Liver (tissue), 9 donors: ENCODE results near the gene RPH3AL. TPM values are rescaled to one million over a fixed set of nuclear protein-coding genes. Genes with fewer than 3 reads are reported as not detected.

ENCODE experiments used
- DNase-seq: peaks from one replicate; pipeline ENCODE4 v3.0.0-alpha.2; 2017; ENCODE audit warnings: low spot score
- H3K27ac ChIP-seq, 2 donors: one replicate each; pipeline ENCODE4 v1.7.0; 2013; ENCODE audit warnings: inconsistent platforms in 2 of 2, low read length in 2 of 2, control low read depth in 1 of 2, low read depth in 1 of 2, mild to moderate bottlenecking in 1 of 2
- H3K27me3 ChIP-seq, 4 donors: one replicate each; pipeline versions ENCODE4 v1.6.1 to v1.7.0; 2013; ENCODE audit warnings: low read length in 3 of 4, inconsistent platforms in 1 of 4, mild to moderate bottlenecking in 1 of 4, moderate library complexity in 1 of 4; ENCODE audit not compliant: control insufficient read depth in 4 of 4, insufficient read depth in 4 of 4
- H3K36me3 ChIP-seq, 4 donors: one replicate each; pipeline versions ENCODE4 v1.6.1 to v1.7.0; 2013; ENCODE audit warnings: low read length in 3 of 4, mild to moderate bottlenecking in 3 of 4, low read depth in 1 of 4, moderate library complexity in 1 of 4; ENCODE audit not compliant: control insufficient read depth in 4 of 4, insufficient read depth in 3 of 4
- H3K4me1 ChIP-seq, 4 donors: one replicate each; pipeline versions ENCODE4 v1.6.1 to v1.7.0; 2013; ENCODE audit warnings: low read length in 3 of 4, mild to moderate bottlenecking in 3 of 4, moderate library complexity in 1 of 4; ENCODE audit not compliant: control insufficient read depth in 4 of 4, insufficient read depth in 4 of 4
- H3K4me3 ChIP-seq, 3 donors: one replicate each; pipeline versions ENCODE4 v1.6.1 to v1.7.0; 2013; ENCODE audit warnings: low read length in 3 of 3, control low read depth in 1 of 3, low read depth in 1 of 3, mild to moderate bottlenecking in 1 of 3
- H3K9ac ChIP-seq, 2 donors: one replicate each; pipeline ENCODE4 v1.7.0; 2013; ENCODE audit warnings: low read length in 2 of 2, mild to moderate bottlenecking in 2 of 2, moderate library complexity in 2 of 2, control low read depth in 1 of 2, low read depth in 1 of 2
- H3K9me3 ChIP-seq, 4 donors: one replicate each; pipeline versions ENCODE4 v1.6.1 to v1.7.0; 2013; ENCODE audit warnings: low read length in 3 of 4; ENCODE audit not compliant: control insufficient read depth in 4 of 4
- CTCF ChIP-seq: fragments of 150-350 bp; IDR thresholded peaks from 2 replicates; pipeline ENCODE4 v1.5.1; 2017; ENCODE audit warnings: improper control_type of control experiment, low read depth, low read length; ENCODE audit not compliant: missing input control
- EGR1 ChIP-seq, 2 donors: IDR thresholded peaks; 2 replicates each; pipeline ENCODE4 v1.6.1; 2016 to 2018; ENCODE audit warnings: antibody characterized with exemption in 2 of 2, low read depth in 2 of 2
- FOXA1 ChIP-seq: IDR thresholded peaks from 2 replicates; pipeline ENCODE4 v1.6.1; 2016; ENCODE audit warnings: antibody characterized with exemption
- FOXA2 ChIP-seq: IDR thresholded peaks from 2 replicates; pipeline ENCODE4 v1.6.1; 2016; ENCODE audit warnings: antibody characterized with exemption
- GABPA ChIP-seq, 2 donors: IDR thresholded peaks in 1 of 2; conservative IDR thresholded peaks in 1 of 2; 2 replicates each; pipeline ENCODE4 v1.6.1; 2016; ENCODE audit warnings: antibody characterized with exemption in 2 of 2, mild to moderate bottlenecking in 1 of 2, moderate library complexity in 1 of 2
- HNF4A ChIP-seq, 2 donors: conservative IDR thresholded peaks; 2 replicates each; pipeline ENCODE4 v1.6.1; 2016; ENCODE audit warnings: antibody characterized with exemption in 2 of 2, mild to moderate bottlenecking in 2 of 2
- HNF4G ChIP-seq: IDR thresholded peaks from 2 replicates; pipeline ENCODE4 v1.6.1; 2016; ENCODE audit warnings: antibody characterized with exemption
- JUND ChIP-seq, 2 donors: IDR thresholded peaks; 2 replicates each; pipeline ENCODE4 v1.6.1; 2016; ENCODE audit warnings: antibody characterized with exemption in 2 of 2
- MAX ChIP-seq: IDR thresholded peaks from 2 replicates; pipeline ENCODE4 v1.6.1; 2016; ENCODE audit warnings: antibody characterized with exemption
- NR2F2 ChIP-seq: IDR thresholded peaks from 2 replicates; pipeline ENCODE4 v1.6.1; 2016; ENCODE audit warnings: antibody characterized with exemption
- RAD21 ChIP-seq, 2 donors: IDR thresholded peaks; 2 replicates each; pipeline ENCODE4 v1.6.1; 2016; ENCODE audit warnings: antibody characterized with exemption in 2 of 2, mild to moderate bottlenecking in 2 of 2
- RXRA ChIP-seq, 2 donors: IDR thresholded peaks; 2 replicates each; pipeline ENCODE4 v1.6.1; 2017 to 2018; ENCODE audit warnings: antibody characterized with exemption in 2 of 2, mild to moderate bottlenecking in 1 of 2
- SP1 ChIP-seq: IDR thresholded peaks from 2 replicates; pipeline ENCODE4 v1.6.1; 2018; ENCODE audit warnings: antibody characterized with exemption, mild to moderate bottlenecking
- TAF1 ChIP-seq: conservative IDR thresholded peaks from 2 replicates; pipeline ENCODE4 v1.6.1; 2016; ENCODE audit warnings: antibody characterized with exemption, mild to moderate bottlenecking
- YY1 ChIP-seq: IDR thresholded peaks from 2 replicates; pipeline ENCODE4 v1.6.1; 2016; ENCODE audit warnings: antibody characterized with exemption, mild to moderate bottlenecking
- ZBTB33 ChIP-seq: IDR thresholded peaks from 2 replicates; pipeline ENCODE4 v1.6.1; 2016; ENCODE audit warnings: antibody characterized with exemption
- WGBS: extraction: QIAGEN DNeasy Blood & Tissue Kit; methylation state at CpG from one replicate; pipeline ENCODE4 v1.1.7; 2013; 5-methylcytosine and 5-hydroxymethylcytosine counted together
- polyA plus RNA-seq, 2 donors: library from polyadenylated mRNA; stranded (reverse) in 1 of 2; unstranded in 1 of 2; fragments of 200-250 nt in 1 of 2; fragments of >200 nt in 1 of 2; fragmentation: Nextera tagmentation in 1 of 2; extraction: Ambion mirVana in 1 of 2; gene quantifications; one replicate each; pipeline versions ENCODE4 v1.2.1 to v1.2.3, GENCODE V29; 2013 to 2015
- total RNA-seq, 2 donors: library from RNA; depleted of rRNA; stranded (reverse); fragments of >200 nt; gene quantifications; one replicate each; pipeline ENCODE4 v1.2.3, GENCODE V29; 2014
- TF ChIP-seq, protein P1 (sequence below): IDR thresholded peaks from 2 replicates; pipeline ENCODE4 v1.6.1; 2016; ENCODE audit warnings: antibody characterized with exemption
- TF ChIP-seq, protein P2 (sequence below): IDR thresholded peaks from 2 replicates; pipeline ENCODE4 v1.6.1; 2016; ENCODE audit warnings: antibody characterized with exemption, mild to moderate bottlenecking
- donor health status: healthy.
- donor health status: healthy.
- donor health status: healthy.
- donor health status: healthy.
- donor health status: healthy.

Gene RPH3AL
- total and polyA plus RNA-seq, 4 donors: 8.5 to 52.5 (median 13.9) TPM

DNA sequence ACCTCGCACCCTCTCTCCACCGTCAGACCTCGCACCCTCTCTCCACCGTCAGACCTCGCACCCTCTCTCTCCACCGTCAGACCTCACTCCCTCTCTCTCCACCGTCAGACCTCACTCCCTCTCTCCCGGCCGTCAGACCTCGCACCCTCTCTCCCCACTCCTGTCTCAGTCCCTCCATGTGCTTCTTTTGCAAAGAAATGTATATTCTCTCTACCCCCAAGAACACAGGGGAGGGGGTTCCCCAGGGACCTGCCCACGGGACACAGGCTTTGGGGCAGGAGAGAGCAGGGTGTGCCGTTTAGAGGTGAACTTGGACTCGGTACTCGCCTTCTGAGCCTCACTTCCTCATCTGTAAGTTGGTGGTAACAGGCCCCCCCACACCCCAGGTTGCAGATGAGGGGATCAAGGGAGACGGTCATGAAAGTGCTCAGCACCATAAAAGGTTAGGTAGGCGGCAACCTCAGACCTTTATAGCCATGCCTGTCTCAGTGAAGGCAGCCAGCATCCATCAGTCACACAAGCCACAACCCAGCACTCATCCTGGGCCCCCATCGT lies 63.7 kb downstream of the RPH3AL start:
- TF ChIP-seq GABPA (IDR thresholded peaks at IDR 0.05 in 1 of 2, conservative IDR thresholded peaks at IDR 0.05 in 1 of 2) (no peak), ZBTB33 (no peak), TAF1 (no peak), CTCF (no peak), JUND (IDR thresholded peaks at IDR 0.05) (no peak), NR2F2 (no peak), FOXA2 (no peak), MAX (no peak), RAD21 (IDR thresholded peaks at IDR 0.05) (no peak), EGR1 (IDR thresholded peaks at IDR 0.05; ENCODE audit: low read depth in 2 of 2) (no peak), HNF4A (conservative IDR thresholded peaks at IDR 0.05) (no peak), SP1 (no peak), FOXA1 (no peak), HNF4G (no peak), YY1 (no peak), RXRA (IDR thresholded peaks at IDR 0.05) (no peak)
- TF ChIP-seq, protein P1, sequence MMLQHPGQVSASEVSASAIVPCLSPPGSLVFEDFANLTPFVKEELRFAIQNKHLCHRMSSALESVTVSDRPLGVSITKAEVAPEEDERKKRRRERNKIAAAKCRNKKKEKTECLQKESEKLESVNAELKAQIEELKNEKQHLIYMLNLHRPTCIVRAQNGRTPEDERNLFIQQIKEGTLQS: no peak
- TF ChIP-seq, protein P2, sequence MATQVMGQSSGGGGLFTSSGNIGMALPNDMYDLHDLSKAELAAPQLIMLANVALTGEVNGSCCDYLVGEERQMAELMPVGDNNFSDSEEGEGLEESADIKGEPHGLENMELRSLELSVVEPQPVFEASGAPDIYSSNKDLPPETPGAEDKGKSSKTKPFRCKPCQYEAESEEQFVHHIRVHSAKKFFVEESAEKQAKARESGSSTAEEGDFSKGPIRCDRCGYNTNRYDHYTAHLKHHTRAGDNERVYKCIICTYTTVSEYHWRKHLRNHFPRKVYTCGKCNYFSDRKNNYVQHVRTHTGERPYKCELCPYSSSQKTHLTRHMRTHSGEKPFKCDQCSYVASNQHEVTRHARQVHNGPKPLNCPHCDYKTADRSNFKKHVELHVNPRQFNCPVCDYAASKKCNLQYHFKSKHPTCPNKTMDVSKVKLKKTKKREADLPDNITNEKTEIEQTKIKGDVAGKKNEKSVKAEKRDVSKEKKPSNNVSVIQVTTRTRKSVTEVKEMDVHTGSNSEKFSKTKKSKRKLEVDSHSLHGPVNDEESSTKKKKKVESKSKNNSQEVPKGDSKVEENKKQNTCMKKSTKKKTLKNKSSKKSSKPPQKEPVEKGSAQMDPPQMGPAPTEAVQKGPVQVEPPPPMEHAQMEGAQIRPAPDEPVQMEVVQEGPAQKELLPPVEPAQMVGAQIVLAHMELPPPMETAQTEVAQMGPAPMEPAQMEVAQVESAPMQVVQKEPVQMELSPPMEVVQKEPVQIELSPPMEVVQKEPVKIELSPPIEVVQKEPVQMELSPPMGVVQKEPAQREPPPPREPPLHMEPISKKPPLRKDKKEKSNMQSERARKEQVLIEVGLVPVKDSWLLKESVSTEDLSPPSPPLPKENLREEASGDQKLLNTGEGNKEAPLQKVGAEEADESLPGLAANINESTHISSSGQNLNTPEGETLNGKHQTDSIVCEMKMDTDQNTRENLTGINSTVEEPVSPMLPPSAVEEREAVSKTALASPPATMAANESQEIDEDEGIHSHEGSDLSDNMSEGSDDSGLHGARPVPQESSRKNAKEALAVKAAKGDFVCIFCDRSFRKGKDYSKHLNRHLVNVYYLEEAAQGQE: no peak
- no peak for DNase-seq
- WGBS: 84% methylated on average over 12 of the region's 17 CpGs
- Histone ChIP-seq H3K27ac (no peak overlapping the region), H3K4me1 (no peaks in the 10 kb centered on the region), H3K36me3 (peaks cover 0 to 3% (median 2%) of the 10 kb centered on the region in 4 donors), H3K4me3 (no peak overlapping the region), H3K9me3 (no peaks in the 10 kb centered on the region), H3K9ac (no peak overlapping the region), H3K27me3 (no peaks in the 10 kb centered on the region)
